HEK293 (cell line): ENCODE measurements around the gene DBH.

Source experiments
- BCL11A ChIP-seq: fragments of 450-650 bp; formaldehyde crosslinking; IDR thresholded peaks from 2 replicates; pipeline ENCODE4 v1.5.1; 2016; ENCODE audit warnings: low read depth, missing biosample characterization, missing genetic modification characterization
- BCL11B ChIP-seq: fragments of 450-650 bp; formaldehyde crosslinking; IDR thresholded peaks from 2 replicates; pipeline ENCODE4 v1.5.1; 2016; ENCODE audit warnings: low read depth, missing biosample characterization, missing genetic modification characterization
- GLI4 ChIP-seq: fragments of 450-650 bp; formaldehyde crosslinking; IDR thresholded peaks from 2 replicates; pipeline ENCODE4 v1.5.1; 2016; ENCODE audit warnings: missing biosample characterization, missing genetic modification characterization
- KLF8 ChIP-seq: fragments of 450-650 bp; formaldehyde crosslinking; IDR thresholded peaks from 2 replicates; pipeline ENCODE4 v1.5.1; 2016; ENCODE audit warnings: missing biosample characterization, missing genetic modification characterization
- MYNN ChIP-seq: fragments of 450-650 bp; formaldehyde crosslinking; IDR thresholded peaks from 2 replicates; pipeline ENCODE4 v1.5.1; 2016; ENCODE audit warnings: missing biosample characterization, missing genetic modification characterization, borderline replicate concordance
- REPIN1 ChIP-seq: fragments of 450-650 bp; formaldehyde crosslinking; IDR thresholded peaks from 2 replicates; pipeline ENCODE4 v1.5.1; 2017; ENCODE audit warnings: missing biosample characterization, missing genetic modification characterization, low read depth
- SP3 ChIP-seq: fragments of 450-650 bp; formaldehyde crosslinking; IDR thresholded peaks from 2 replicates; pipeline ENCODE4 v1.5.1; 2016; ENCODE audit warnings: missing biosample characterization, missing genetic modification characterization
- SP7 ChIP-seq: fragments of 450-650 bp; formaldehyde crosslinking; IDR thresholded peaks from 2 replicates; pipeline ENCODE4 v1.5.1; 2016; ENCODE audit warnings: missing biosample characterization, missing genetic modification characterization
- TCF7L2 ChIP-seq: IDR thresholded peaks from 2 replicates; pipeline ENCODE4 v1.6.1; 2011; ENCODE audit warnings: low read depth, mild to moderate bottlenecking, inconsistent platforms, low read length, moderate library complexity, borderline replicate concordance
- WT1 ChIP-seq: fragments of 450-650 bp; formaldehyde crosslinking; IDR thresholded peaks from 2 replicates; pipeline ENCODE4 v1.5.1; 2016; ENCODE audit warnings: missing biosample characterization, missing genetic modification characterization
- ZEB2 ChIP-seq: fragments of 450-650 bp; formaldehyde crosslinking; IDR thresholded peaks from 2 replicates; pipeline ENCODE4 v1.5.1; 2016; ENCODE audit warnings: missing biosample characterization, missing genetic modification characterization
- ZFHX2 ChIP-seq: fragments of 450-650 bp; formaldehyde crosslinking; conservative IDR thresholded peaks from 2 replicates; pipeline ENCODE4 v1.5.1; 2016; ENCODE audit warnings: missing biosample characterization, missing genetic modification characterization
- ZIC2 ChIP-seq: fragments of 450-650 bp; formaldehyde crosslinking; IDR thresholded peaks from 2 replicates; pipeline ENCODE4 v1.5.1; 2016; ENCODE audit warnings: missing biosample characterization, missing genetic modification characterization
- ZNF112 ChIP-seq: fragments of 450-650 bp; formaldehyde crosslinking; IDR thresholded peaks from 2 replicates; pipeline ENCODE4 v1.5.0; 2017; ENCODE audit warnings: missing biosample characterization, missing genetic modification characterization
- ZNF121 ChIP-seq: fragments of 450-650 bp; formaldehyde crosslinking; IDR thresholded peaks from 2 replicates; pipeline ENCODE4 v1.5.1; 2016; ENCODE audit warnings: missing biosample characterization, missing genetic modification characterization
- ZNF132 ChIP-seq: fragments of 450-650 bp; formaldehyde crosslinking; IDR thresholded peaks from 2 replicates; pipeline ENCODE4 v1.5.1; 2017; ENCODE audit warnings: missing biosample characterization, missing genetic modification characterization, borderline replicate concordance
- ZNF184 ChIP-seq: fragments of 450-650 bp; IDR thresholded peaks from 2 replicates; pipeline ENCODE4 v1.5.1; 2018; ENCODE audit warnings: missing biosample characterization, mild to moderate bottlenecking, missing genetic modification characterization
- ZNF366 ChIP-seq: fragments of 450-650 bp; formaldehyde crosslinking; conservative IDR thresholded peaks from 2 replicates; pipeline ENCODE4 v1.5.1; 2016; ENCODE audit warnings: missing biosample characterization, missing genetic modification characterization
- ZNF404 ChIP-seq: fragments of 450-650 bp; formaldehyde crosslinking; IDR thresholded peaks from 2 replicates; pipeline ENCODE4 v1.5.1; 2017; ENCODE audit warnings: missing biosample characterization, missing genetic modification characterization
- ZNF555 ChIP-seq: fragments of 450-650 bp; formaldehyde crosslinking; conservative IDR thresholded peaks from 2 replicates; pipeline ENCODE4 v1.5.1; 2017; ENCODE audit warnings: missing biosample characterization, mild to moderate bottlenecking, missing genetic modification characterization, inconsistent platforms
- ZNF558 ChIP-seq: fragments of 450-650 bp; formaldehyde crosslinking; IDR thresholded peaks from 2 replicates; pipeline ENCODE4 v1.5.1; 2016; ENCODE audit warnings: missing biosample characterization, missing genetic modification characterization
- ZNF670 ChIP-seq: fragments of 450-650 bp; formaldehyde crosslinking; IDR thresholded peaks from 2 replicates; pipeline ENCODE4 v1.5.1; 2016; ENCODE audit warnings: missing biosample characterization, missing genetic modification characterization, low read depth
- ZNF677 ChIP-seq: fragments of 450-650 bp; IDR thresholded peaks from 2 replicates; pipeline ENCODE4 v1.5.0; 2018; ENCODE audit warnings: missing biosample characterization, mild to moderate bottlenecking, missing genetic modification characterization, moderate library complexity
- ZNF776 ChIP-seq: fragments of 450-650 bp; formaldehyde crosslinking; IDR thresholded peaks from 2 replicates; pipeline ENCODE4 v1.5.0; 2017; ENCODE audit warnings: missing biosample characterization, missing genetic modification characterization, borderline replicate concordance
- ZNF791 ChIP-seq: fragments of 450-650 bp; formaldehyde crosslinking; IDR thresholded peaks from 2 replicates; pipeline ENCODE4 v1.5.1; 2016; ENCODE audit warnings: missing biosample characterization, missing genetic modification characterization
- ZSCAN30 ChIP-seq: fragments of 450-650 bp; IDR thresholded peaks from 2 replicates; pipeline ENCODE4 v1.5.1; 2018; ENCODE audit warnings: missing biosample characterization, mild to moderate bottlenecking, missing genetic modification characterization, moderate library complexity
- TF ChIP-seq, protein P1 (sequence below): fragments of 450-650 bp; formaldehyde crosslinking; IDR thresholded peaks from 2 replicates; pipeline ENCODE4 v1.5.1; 2016; ENCODE audit warnings: missing biosample characterization, missing genetic modification characterization, low read depth
- TF ChIP-seq, protein P2 (sequence below): fragments of 450-650 bp; formaldehyde crosslinking; conservative IDR thresholded peaks from 2 replicates; pipeline ENCODE4 v1.5.1; 2016; ENCODE audit warnings: low read depth, missing biosample characterization, missing genetic modification characterization
- TF ChIP-seq, protein P3 (sequence below): fragments of 450-650 bp; formaldehyde crosslinking; IDR thresholded peaks from 2 replicates; pipeline ENCODE4 v1.5.1; 2017; ENCODE audit warnings: missing biosample characterization, missing genetic modification characterization
- TF ChIP-seq, protein P4 (sequence below): fragments of 450-650 bp; formaldehyde crosslinking; IDR thresholded peaks from 2 replicates; pipeline ENCODE4 v1.5.1; 2016; ENCODE audit warnings: missing biosample characterization, missing genetic modification characterization
- TF ChIP-seq, protein P5 (sequence below): fragments of 450-650 bp; formaldehyde crosslinking; IDR thresholded peaks from 2 replicates; pipeline ENCODE4 v1.5.1; 2017; ENCODE audit warnings: missing biosample characterization, missing genetic modification characterization

DBH gene

DNA sequence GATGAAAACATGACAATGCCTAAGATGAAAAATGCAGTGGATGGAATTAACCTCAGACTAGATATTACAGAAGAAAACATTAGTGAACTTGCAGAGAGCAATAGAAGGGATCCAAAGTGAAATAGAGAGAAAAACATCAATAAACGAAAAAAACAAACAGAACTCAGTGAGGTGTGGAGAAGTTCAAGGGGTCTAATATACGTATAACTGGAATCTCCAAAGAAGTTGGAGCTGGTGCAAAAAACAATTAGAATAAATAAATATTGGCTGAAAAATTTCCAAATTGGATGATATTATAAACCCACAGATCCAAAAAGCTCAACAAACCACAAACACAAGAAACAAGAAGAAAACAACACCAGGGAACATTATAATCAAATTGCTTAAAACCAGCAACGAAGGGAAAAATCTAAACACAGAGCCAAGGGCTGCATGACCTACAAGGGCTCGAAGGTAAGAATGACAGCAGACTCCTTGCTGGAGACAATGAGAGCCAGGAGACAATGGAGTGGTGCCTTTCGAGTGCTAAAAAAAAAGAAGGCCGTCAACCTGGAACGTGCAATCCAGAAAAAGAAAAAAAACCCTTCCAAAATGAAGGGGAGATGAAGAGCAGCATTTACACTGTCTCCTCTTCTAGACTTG, 38.7 kb upstream of the DBH start (continued):
- TF ChIP-seq ZNF670, result no peak
- peak; percentile 91 for TF ChIP-seq ZNF558 (tag by site-specific recombination)
- TF ChIP-seq ZNF776 (tag by site-specific recombination), result no peak
- no peak for TF ChIP-seq ZNF404
- TF ChIP-seq GLI4, result no peak
- no peak for TF ChIP-seq ZIC2 (tag by site-specific recombination)
- TF ChIP-seq, protein P1, sequence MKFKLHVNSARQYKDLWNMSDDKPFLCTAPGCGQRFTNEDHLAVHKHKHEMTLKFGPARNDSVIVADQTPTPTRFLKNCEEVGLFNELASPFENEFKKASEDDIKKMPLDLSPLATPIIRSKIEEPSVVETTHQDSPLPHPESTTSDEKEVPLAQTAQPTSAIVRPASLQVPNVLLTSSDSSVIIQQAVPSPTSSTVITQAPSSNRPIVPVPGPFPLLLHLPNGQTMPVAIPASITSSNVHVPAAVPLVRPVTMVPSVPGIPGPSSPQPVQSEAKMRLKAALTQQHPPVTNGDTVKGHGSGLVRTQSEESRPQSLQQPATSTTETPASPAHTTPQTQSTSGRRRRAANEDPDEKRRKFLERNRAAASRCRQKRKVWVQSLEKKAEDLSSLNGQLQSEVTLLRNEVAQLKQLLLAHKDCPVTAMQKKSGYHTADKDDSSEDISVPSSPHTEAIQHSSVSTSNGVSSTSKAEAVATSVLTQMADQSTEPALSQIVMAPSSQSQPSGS (tag by site-specific recombination), result no peak
- no peak for TF ChIP-seq ZNF677 (tag by site-specific recombination)
- no peak for TF ChIP-seq ZNF791 (tag by site-specific recombination)
- no peak for TF ChIP-seq ZNF184 (tag by site-specific recombination)
- peak; percentile 48; the same call in 1 of the 2 replicates for TF ChIP-seq SP7 (tag by site-specific recombination)
- TF ChIP-seq REPIN1 (tag by site-specific recombination), result no peak
- no peak for TF ChIP-seq ZNF132 (tag by site-specific recombination)
- TF ChIP-seq, protein P2, sequence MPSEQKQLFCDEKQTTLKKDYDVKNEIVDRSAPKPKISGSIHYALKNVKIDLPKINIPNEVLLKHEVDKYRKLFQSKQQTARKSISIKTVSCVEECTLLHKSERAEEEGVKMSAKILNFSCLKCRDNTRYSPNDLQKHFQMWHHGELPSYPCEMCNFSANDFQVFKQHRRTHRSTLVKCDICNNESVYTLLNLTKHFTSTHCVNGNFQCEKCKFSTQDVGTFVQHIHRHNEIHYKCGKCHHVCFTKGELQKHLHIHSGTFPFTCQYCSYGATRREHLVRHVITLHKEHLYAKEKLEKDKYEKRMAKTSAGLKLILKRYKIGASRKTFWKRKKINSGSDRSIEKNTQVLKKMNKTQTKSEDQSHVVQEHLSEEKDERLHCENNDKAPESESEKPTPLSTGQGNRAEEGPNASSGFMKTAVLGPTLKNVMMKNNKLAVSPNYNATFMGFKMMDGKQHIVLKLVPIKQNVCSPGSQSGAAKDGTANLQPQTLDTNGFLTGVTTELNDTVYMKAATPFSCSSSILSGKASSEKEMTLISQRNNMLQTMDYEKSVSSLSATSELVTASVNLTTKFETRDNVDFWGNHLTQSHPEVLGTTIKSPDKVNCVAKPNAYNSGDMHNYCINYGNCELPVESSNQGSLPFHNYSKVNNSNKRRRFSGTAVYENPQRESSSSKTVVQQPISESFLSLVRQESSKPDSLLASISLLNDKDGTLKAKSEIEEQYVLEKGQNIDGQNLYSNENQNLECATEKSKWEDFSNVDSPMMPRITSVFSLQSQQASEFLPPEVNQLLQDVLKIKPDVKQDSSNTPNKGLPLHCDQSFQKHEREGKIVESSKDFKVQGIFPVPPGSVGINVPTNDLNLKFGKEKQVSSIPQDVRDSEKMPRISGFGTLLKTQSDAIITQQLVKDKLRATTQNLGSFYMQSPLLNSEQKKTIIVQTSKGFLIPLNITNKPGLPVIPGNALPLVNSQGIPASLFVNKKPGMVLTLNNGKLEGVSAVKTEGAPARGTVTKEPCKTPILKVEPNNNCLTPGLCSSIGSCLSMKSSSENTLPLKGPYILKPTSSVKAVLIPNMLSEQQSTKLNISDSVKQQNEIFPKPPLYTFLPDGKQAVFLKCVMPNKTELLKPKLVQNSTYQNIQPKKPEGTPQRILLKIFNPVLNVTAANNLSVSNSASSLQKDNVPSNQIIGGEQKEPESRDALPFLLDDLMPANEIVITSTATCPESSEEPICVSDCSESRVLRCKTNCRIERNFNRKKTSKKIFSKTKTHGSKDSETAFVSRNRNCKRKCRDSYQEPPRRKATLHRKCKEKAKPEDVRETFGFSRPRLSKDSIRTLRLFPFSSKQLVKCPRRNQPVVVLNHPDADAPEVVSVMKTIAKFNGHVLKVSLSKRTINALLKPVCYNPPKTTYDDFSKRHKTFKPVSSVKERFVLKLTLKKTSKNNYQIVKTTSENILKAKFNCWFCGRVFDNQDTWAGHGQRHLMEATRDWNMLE (tag by site-specific recombination), result no peak
- no peak for TF ChIP-seq ZNF121
- TF ChIP-seq MYNN (tag by site-specific recombination), result no peak
- no peak for TF ChIP-seq BCL11B (tag by site-specific recombination)
- TF ChIP-seq, protein P3, sequence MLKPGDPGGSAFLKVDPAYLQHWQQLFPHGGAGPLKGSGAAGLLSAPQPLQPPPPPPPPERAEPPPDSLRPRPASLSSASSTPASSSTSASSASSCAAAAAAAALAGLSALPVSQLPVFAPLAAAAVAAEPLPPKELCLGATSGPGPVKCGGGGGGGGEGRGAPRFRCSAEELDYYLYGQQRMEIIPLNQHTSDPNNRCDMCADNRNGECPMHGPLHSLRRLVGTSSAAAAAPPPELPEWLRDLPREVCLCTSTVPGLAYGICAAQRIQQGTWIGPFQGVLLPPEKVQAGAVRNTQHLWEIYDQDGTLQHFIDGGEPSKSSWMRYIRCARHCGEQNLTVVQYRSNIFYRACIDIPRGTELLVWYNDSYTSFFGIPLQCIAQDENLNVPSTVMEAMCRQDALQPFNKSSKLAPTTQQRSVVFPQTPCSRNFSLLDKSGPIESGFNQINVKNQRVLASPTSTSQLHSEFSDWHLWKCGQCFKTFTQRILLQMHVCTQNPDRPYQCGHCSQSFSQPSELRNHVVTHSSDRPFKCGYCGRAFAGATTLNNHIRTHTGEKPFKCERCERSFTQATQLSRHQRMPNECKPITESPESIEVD (tag by site-specific recombination), result no peak
- TF ChIP-seq, protein P4, sequence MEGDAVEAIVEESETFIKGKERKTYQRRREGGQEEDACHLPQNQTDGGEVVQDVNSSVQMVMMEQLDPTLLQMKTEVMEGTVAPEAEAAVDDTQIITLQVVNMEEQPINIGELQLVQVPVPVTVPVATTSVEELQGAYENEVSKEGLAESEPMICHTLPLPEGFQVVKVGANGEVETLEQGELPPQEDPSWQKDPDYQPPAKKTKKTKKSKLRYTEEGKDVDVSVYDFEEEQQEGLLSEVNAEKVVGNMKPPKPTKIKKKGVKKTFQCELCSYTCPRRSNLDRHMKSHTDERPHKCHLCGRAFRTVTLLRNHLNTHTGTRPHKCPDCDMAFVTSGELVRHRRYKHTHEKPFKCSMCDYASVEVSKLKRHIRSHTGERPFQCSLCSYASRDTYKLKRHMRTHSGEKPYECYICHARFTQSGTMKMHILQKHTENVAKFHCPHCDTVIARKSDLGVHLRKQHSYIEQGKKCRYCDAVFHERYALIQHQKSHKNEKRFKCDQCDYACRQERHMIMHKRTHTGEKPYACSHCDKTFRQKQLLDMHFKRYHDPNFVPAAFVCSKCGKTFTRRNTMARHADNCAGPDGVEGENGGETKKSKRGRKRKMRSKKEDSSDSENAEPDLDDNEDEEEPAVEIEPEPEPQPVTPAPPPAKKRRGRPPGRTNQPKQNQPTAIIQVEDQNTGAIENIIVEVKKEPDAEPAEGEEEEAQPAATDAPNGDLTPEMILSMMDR (tag by site-specific recombination), result no peak
- no peak for TF ChIP-seq ZSCAN30
- no peak for TF ChIP-seq ZNF366 (tag by site-specific recombination)
- no peak for TF ChIP-seq BCL11A (tag by site-specific recombination)
- TF ChIP-seq, protein P5, sequence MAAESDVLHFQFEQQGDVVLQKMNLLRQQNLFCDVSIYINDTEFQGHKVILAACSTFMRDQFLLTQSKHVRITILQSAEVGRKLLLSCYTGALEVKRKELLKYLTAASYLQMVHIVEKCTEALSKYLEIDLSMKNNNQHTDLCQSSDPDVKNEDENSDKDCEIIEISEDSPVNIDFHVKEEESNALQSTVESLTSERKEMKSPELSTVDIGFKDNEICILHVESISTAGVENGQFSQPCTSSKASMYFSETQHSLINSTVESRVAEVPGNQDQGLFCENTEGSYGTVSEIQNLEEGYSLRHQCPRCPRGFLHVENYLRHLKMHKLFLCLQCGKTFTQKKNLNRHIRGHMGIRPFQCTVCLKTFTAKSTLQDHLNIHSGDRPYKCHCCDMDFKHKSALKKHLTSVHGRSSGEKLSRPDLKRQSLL (tag by site-specific recombination), result no peak
- no peak for TF ChIP-seq ZEB2 (tag by site-specific recombination)
- TF ChIP-seq ZNF112 (tag by site-specific recombination), result no peak
- no peak for TF ChIP-seq WT1 (tag by site-specific recombination)
- no peak for TF ChIP-seq SP3 (tag by site-specific recombination)
- no peak for TF ChIP-seq TCF7L2
- TF ChIP-seq ZFHX2 (tag by site-specific recombination), result no peak
- peak; percentile 50; the same call in 1 of the 2 replicates for TF ChIP-seq KLF8 (tag by site-specific recombination)
- TF ChIP-seq ZNF555 (tag by site-specific recombination), result no peak
